Keratinocyte (primary cell): ENCODE data around the gene DIAPH1.

Experiments
- CTCF ChIP-seq, 3 experiments: IDR thresholded peaks in 1 of 3; conservative IDR thresholded peaks in 1 of 3; optimal IDR thresholded peaks in 1 of 3; 2 replicates in 2 of 3; 3 replicates in 1 of 3; pipeline versions ENCODE3 to v1.5.1; 2011; ENCODE audit warnings: low read length in 3 of 3, mild to moderate bottlenecking in 3 of 3, moderate library complexity in 2 of 3, control low read depth in 1 of 3, inconsistent platforms in 1 of 3; ENCODE audit not compliant: insufficient read depth in 2 of 3; ENCODE audit errors: extremely low read depth in 1 of 3
- EZH2 ChIP-seq: IDR thresholded peaks from one replicate; pipeline ENCODE4 v1.6.1; 2012; ENCODE audit warnings: inconsistent platforms, mild to moderate bottlenecking, low read length, moderate library complexity

- TF ChIP-seq CTCF (optimal IDR thresholded peaks at IDR 0.05 in 1 of 3, IDR thresholded peaks at IDR 0.05 in 1 of 3, conservative IDR thresholded peaks at IDR 0.05 in 1 of 3; ENCODE audit: extremely low read depth in 1 of 3, insufficient read depth in 2 of 3, low read length in 3 of 3) = no peak
- no peak for TF ChIP-seq EZH2
Measured at GRCh38 chr5:141496038-141496437, 122.8 kb downstream of the DIAPH1 start.
